ENCODE results near the gene MCOLN3. TPM values are rescaled to one million over a fixed set of nuclear protein-coding genes. Genes with fewer than 3 reads are reported as not detected.

MCOLN3 gene
- total and polyA plus RNA-seq, 9 of the 15 experiments (the other 6 are each of a cell fraction or from before 2014, with no cell fraction given), result 0.04 to 0.05 TPM; not detected in 7

DNA sequence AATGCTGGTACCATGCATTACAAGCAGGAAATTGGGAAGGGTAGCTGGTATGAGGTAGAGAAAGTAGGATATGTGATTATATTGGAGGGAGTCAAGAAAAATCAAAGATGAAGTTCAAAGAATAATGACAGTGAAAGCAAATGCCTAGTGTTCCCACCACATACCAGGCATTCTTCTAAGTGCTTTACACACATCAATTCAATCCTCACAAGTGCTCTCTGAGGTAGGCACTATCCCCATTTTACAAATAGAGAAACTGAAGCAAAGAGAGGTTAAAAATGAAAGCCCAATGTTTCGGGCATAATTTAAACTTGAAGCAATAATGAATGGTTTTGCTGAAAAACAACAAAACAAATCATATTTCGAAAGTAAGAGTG lies 40.1 kb upstream of the MCOLN3 start (continued):
- TF ChIP-seq TFAM (CRISPR knock-in tag; conservative IDR thresholded peaks at IDR 0.05), result no peak
- TF ChIP-seq NEUROD1 (IDR thresholded peaks at IDR 0.05; ENCODE audit: borderline replicate concordance, low read depth, low read length, partially characterized antibody), result no peak
- TF ChIP-seq BCOR (IDR thresholded peaks at IDR 0.05), result no peak
- no peak for TF ChIP-seq FOXA3 (CRISPR knock-in tag; conservative IDR thresholded peaks at IDR 0.05 in 1 of 2, IDR thresholded peaks at IDR 0.05 in 1 of 2)
- no peak for TF ChIP-seq RAD51 (IDR thresholded peaks at IDR 0.05; ENCODE audit: borderline replicate concordance, low read depth)
- no peak for TF ChIP-seq PCBP1 (IDR thresholded peaks at IDR 0.05; ENCODE audit: low read depth, low read length, poor library complexity, severe bottlenecking)
- no peak for TF ChIP-seq RNF2 (IDR thresholded peaks at IDR 0.05)
- TF ChIP-seq GTF2E2 (tag; IDR thresholded peaks at IDR 0.05), result no peak

DNA sequence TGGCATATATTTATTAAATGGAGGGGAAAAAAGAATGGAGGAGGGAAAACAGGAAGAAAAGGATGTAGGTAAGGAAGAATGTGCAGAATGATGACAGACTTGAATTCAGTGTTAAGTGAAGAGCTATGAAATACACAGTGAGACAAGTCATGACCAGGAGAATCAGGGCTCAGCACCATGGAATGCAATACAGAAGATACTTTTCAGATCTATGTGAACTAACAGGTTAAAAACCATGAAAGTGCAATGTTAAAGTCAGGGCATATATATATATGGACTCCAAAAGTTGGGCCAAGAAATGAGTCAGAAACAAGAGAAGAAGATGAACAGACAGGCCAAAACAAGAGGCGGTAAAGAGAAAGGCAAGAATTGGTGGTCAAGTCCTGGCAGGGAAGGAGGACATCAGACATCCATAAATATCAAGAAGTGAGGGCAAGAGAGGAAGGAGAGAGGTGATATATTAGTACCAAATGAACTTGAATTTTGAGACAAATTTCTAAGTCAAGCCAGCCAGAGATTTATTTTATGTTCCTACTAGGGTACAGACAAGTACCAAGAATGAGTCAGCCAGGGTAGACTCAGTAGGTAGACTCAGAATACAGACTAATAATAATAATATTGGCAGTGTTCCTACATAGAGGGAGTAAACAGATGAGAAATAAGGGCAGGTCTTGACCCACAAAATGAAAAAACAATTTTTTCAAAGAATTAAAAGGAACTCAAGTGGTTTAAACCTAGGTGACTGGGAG lies 39.5 kb upstream of the MCOLN3 start:
- H3K9me1 ChIP-seq (ENCODE audit: control insufficient read depth, insufficient read depth, low read length), result no peaks in the 10 kb centered on the region
- intact Hi-C loops (cut with micrococcal nuclease) (no loop called here), in situ Hi-C loops (cut with MboI) (no loop called here)
- H3K4me2 ChIP-seq (ENCODE audit: insufficient read depth, low read length), result no peak overlapping the region
- ATAC-seq (no peak), FAIRE-seq (no peak), DNase-seq (ENCODE audit: extremely low read depth in 1 of 4, low spot score in 3 of 4) (no peak)
- POLR2A ChIA-PET, result no interaction called here
- H3K79me2 ChIP-seq (ENCODE audit: control insufficient read depth, insufficient read depth, low read length), result no peaks in the 10 kb centered on the region
- no TSS peak for BruUV-seq (replicated peaks)
- H3K4me3 ChIP-seq, result no peak overlapping the region
- CTCF ChIA-PET (ENCODE audit: low intra/inter-chr PET ratio), result no interaction called here
- H3K36me3 ChIP-seq (ENCODE audit: control insufficient read depth, insufficient read depth, low read length), result no peaks in the 10 kb centered on the region
- H2AFZ ChIP-seq (ENCODE audit: low read depth, low read length), result no peak overlapping the region
- no peaks in the 10 kb centered on the region for H3K4me1 ChIP-seq (replicated peaks in 1 of 2; ENCODE audit: control insufficient read depth in 2 of 2, insufficient read depth in 2 of 2, low read length in 2 of 2)
- WGBS (ENCODE audit: insufficient coverage, low coverage, missing lambda C conversion rate), result 0% methylated on average over 1 of the region's 1 CpG
- peaks cover 1 to 8% of the 10 kb centered on the region in 2 experiments; a peak in 4 of 5 replicates for H3K27me3 ChIP-seq (ENCODE audit: control insufficient read depth in 2 of 2, insufficient read depth in 2 of 2, low read length in 2 of 2)
- no peak overlapping the region for H3K27ac ChIP-seq (ENCODE audit: extremely low read depth, low read depth, low read length)
- H3K9me3 ChIP-seq (replicated peaks; ENCODE audit: control insufficient read depth, insufficient read depth, low read depth, low read length), result no peaks in the 10 kb centered on the region
- H3K9ac ChIP-seq (ENCODE audit: insufficient read depth in 1 of 2, low read depth in 2 of 2, low read length in 2 of 2), result no peak overlapping the region
- no peak for TF ChIP-seq ETV6 (IDR thresholded peaks at IDR 0.05; ENCODE audit: borderline replicate concordance in 1 of 2, low read depth in 2 of 2, low read length in 1 of 2)
- TF ChIP-seq ETV6 (CRISPR knock-in tag; IDR thresholded peaks at IDR 0.05; ENCODE audit: borderline replicate concordance), result no peak
- H4K20me1 ChIP-seq (replicated peaks; ENCODE audit: control insufficient read depth, insufficient read depth, low read length), result no peaks in the 10 kb centered on the region
